ENCODE measurements around the gene SLC5A11. TPM values are rescaled to one million over a fixed set of nuclear protein-coding genes. Genes with fewer than 3 reads are reported as not detected.
"Not testable (repeated sequence)": the region's sequence is repeated elsewhere in the genome, so short reads cannot be mapped to it uniquely, and the experiment has no call there.

SLC5A11 gene
- total RNA-seq, 1 donor from 2014 or later, result 0.70 TPM

GRCh38 chr16:24861461-24861860 is 15.7 kb downstream of the SLC5A11 start:
- no peak for DNase-seq (ENCODE audit: low spot score)

- no peak for DNase-seq (ENCODE audit: low spot score)
Observed at GRCh38 chr16:24863582-24864437, 18.0 kb downstream of the SLC5A11 start.

DNA sequence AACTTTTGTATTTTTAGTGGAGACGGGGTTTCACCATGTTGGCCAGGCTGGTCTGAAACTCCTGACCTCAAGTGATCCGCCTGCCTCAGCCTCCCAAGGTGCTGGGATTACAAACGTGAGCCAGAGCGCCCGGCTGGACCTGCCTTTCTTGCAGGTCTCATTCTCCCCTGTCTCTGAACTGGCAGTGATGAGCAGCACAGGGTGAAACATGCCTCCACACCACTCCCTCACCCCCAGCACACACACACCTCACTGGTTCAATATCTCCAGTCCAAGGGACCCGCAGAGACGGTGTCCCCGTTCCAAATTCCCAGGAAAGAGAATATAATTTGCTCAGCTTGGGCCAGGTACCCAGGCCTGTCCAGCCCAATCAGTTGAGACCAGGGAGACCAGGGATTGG is 23.3 kb downstream of the SLC5A11 start:
- no peak for DNase-seq (ENCODE audit: low spot score)

DNA sequence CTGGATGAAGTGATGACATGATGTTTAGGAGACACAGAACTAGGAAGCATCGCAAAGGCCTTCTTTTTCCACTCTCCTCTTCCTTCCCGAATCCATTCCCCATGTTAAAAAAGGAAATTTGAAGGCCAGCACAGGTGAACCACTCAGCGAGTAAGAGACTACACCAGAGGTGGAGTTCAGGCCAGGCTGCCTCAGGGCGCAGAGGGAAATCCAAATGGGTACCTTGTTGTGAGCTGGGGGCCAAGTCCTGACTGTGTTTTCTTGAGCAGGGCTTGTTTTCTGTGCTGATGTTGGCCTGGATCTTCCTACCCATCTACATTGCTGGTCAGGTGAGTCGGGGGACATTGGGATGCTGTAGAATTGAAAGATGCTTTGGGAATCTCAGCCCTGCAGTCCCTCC is 26.1 kb downstream of the SLC5A11 start:
- DNase-seq (ENCODE audit: low spot score), result no peak

GRCh38 chr16:24873028-24873427 is 27.3 kb downstream of the SLC5A11 start:
- no peak for DNase-seq (ENCODE audit: low spot score)

- DNase-seq (ENCODE audit: low spot score), result no peak
Observed at GRCh38 chr16:24875466-24875865, 29.7 kb downstream of the SLC5A11 start.

- DNase-seq (ENCODE audit: low spot score), result no peak
Observed at GRCh38 chr16:24876231-24876630, 30.5 kb downstream of the SLC5A11 start.

- no peak for DNase-seq (ENCODE audit: low spot score)
Observed at GRCh38 chr16:24879684-24880083, 33.9 kb downstream of the SLC5A11 start.

DNA sequence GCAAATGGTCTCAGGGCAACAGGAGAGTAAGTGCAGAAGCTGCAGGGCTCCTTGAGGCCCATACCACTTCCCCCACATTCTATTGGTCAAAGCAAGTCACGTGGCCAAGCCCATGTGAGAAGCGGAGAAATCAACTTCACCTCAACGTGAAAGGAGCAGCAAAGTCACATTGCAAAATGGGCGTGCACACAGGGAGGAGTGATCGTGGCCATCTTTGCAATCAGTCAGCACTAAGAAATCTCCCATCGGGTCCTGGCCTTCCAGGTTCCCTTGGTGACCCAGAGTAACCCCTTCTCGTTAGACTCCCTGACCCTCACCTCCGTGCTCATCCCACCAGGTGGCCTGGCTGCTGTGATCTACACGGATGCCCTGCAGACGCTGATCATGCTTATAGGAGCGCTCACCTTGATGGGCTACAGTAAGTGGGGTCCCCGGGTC is 38.0 kb downstream of the SLC5A11 start:
- DNase-seq (ENCODE audit: low spot score), result no peak

GRCh38 chr16:24887472-24887871 is 41.7 kb downstream of the SLC5A11 start:
- no peak for DNase-seq (ENCODE audit: low spot score)

DNA sequence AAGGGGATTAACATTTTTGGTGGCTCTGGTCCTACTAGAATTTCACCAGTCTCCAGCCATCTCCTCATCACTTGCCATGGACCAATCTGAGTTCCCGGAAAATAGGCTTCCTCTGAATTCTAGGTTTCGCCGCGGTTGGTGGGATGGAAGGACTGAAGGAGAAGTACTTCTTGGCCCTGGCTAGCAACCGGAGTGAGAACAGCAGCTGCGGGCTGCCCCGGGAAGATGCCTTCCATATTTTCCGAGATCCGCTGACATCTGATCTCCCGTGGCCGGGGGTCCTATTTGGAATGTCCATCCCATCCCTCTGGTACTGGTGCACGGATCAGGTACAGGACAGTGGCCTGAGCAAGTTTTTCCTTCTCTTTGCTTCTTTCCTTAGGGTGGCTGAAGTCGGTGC is 45.0 kb downstream of the SLC5A11 start:
- no peak for DNase-seq (ENCODE audit: low spot score)

GRCh38 chr16:24896439-24896838 is 50.7 kb downstream of the SLC5A11 start:
- DNase-seq (ENCODE audit: low spot score), result no peak

DNA sequence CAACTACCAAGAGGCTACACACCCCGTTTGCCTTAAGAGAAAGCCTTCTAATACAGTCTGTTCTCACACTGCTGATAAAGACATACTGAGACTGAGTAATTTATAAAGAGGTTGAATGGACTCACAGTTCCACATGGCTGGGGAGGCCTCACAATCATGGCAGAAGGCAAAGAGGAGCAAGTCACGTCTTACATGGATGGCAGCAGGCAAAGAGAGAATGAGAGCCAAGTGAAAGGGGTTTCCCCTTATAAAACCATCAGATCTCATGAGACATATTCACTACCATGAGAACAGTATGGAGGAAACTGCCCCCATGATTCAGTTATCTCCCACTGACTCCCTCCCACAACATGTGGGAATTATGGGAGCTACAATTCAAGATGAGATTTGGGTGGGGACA is 51.8 kb downstream of the SLC5A11 start:
- not testable (repeated sequence) for DNase-seq (ENCODE audit: low spot score)

DNA sequence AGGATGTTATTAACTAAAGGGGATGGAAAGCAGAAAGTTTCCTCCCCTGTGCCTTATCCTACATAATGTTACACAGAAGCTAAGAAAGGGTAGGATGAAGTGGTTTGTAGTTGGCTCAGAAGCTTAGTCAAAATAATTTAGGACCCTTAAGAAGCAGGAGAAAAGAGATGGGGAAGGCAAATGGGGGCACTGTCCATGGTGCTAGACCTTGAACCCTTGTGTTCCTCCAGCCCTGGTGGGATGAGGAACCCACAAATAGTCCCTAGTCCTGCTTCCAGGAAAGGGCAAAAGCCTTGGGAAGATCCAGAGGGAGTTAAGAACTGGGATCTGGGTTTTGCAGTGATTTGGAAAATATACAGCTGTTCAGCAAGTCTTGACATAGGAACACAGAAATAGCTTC is 54.5 kb downstream of the SLC5A11 start:
- DNase-seq (ENCODE audit: low spot score), result no peak

GRCh38 chr16:24906199-24906808 is 60.5 kb downstream of the SLC5A11 start:
- DNase-seq (ENCODE audit: low spot score), result no peak

DNA sequence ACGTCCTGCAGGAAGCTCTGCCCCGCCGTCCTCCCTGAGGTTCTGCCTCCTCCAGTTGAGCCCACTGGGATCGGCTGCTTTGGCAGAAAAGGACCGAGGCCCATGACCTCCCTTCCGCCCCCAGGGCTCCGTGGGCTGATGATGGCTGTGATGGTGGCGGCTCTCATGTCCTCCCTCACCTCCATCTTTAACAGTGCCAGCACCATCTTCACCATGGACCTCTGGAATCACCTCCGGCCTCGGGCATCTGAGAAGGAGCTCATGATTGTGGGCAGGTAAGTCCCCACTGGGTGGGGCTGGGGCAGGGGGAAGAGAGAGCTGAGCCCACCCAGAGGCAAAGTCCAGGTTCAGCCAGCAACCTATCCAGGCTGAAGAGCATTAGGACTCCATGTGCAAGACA is 61.1 kb downstream of the SLC5A11 start:
- no peak for DNase-seq (ENCODE audit: low spot score)

- DNase-seq (ENCODE audit: low spot score), result no peak
Observed at GRCh38 chr16:24908716-24909115, 63.0 kb downstream of the SLC5A11 start.

- no peak for DNase-seq (ENCODE audit: low spot score)
Observed at GRCh38 chr16:24909856-24910255, 64.1 kb downstream of the SLC5A11 start.

DNA sequence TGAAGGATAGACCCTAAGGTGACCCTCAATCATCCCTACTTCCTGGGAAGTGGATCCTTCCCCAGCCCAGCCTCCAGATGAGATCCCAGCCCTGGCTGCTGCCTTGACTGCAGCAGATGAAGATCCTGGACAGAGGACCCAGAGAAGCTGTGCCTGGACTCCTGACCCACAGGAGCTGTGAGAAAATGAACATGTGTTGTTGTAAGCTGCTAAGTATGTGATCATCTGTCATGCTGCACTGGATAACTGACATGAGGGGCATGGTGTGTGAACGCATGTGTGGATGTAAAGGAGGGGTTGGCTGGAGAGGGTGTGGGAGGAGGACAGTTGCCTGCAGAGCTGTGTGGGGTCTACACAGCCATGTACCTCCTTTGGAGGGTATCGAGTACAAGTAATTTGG is 69.3 kb downstream of the SLC5A11 start:
- DNase-seq (ENCODE audit: low spot score), result no peak

- no peak for DNase-seq (ENCODE audit: low spot score)
Observed at GRCh38 chr16:24915576-24915975, 69.8 kb downstream of the SLC5A11 start.

DNA sequence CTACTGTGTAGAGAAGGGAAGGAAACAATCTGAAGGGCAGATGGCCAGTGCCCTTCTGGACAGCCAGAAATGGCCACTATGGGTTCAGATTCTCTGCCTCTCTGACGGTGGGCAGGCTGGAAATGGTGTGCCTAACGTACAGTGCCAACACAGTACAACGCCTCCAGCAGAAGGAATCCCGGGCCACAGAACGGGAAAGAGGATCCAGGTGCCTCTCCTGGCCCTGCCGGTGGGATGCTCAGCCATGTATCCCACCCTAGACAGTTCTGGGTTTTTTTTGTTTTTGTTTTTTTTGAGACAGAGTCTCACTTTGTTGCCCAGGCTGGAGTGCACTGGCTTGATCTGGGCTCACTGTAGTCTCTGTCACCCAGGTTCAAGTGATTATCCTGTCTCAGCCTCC is 71.5 kb downstream of the SLC5A11 start:
- DNase-seq (ENCODE audit: low spot score), result no peak

DNA sequence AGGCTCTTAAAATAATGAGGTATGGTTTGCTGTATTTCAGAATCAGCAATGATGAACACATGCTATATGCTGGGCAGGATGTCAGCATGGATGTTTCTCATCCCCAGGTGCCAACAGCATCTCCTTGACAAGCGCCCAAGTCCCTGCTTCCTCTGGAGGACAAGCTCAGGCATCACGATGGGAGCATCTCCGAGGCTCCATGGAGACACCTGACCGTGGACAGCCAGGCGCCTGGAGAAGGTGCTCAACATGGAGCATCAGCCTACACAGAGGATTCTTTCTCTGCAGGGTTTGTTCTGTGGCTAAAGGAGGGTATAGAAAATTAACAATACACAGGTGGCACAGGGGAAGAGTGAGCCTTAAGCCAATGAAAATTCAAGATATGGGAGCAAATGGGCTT is 72.1 kb downstream of the SLC5A11 start:
- no peak for DNase-seq (ENCODE audit: low spot score)

- DNase-seq (ENCODE audit: low spot score), result no peak
Observed at GRCh38 chr16:24918641-24919040, 72.9 kb downstream of the SLC5A11 start.
